GM23338 (cell line): ENCODE data around the gene CD2AP. TPM values are rescaled to one million over a fixed set of nuclear protein-coding genes. Genes with fewer than 3 reads are reported as not detected.
A peak's percentile ranks its signal among the peaks of the same experiment; 100 is the strongest.

Experiments used
- ATAC-seq: fragments of 200-7000 bp; cut with Tn5 transposase; 3 replicates; pipeline ENCODE4 v1.9.1; 2020
- DNase-seq: peaks from one replicate; pipeline ENCODE4 v3.0.0-alpha.2; 2015; ENCODE audit warnings: low spot score
- H2AFZ ChIP-seq: fragments of 200-600 bp; sonication (generic); 2 replicates; pipeline ENCODE4 v1.8.0; 2016; ENCODE audit warnings: antibody characterized with exemption, mild to moderate bottlenecking, moderate library complexity
- H3F3A ChIP-seq: fragments of 200-600 bp; sonication (generic); replicated peaks from 2 replicates; pipeline ENCODE4 v1.8.0; 2017; ENCODE audit warnings: antibody characterized with exemption, mixed run types, low read depth
- H3K27ac ChIP-seq: fragments of 200-600 bp; sonication (generic); 2 replicates; pipeline ENCODE4 v1.6.1; 2016; ENCODE audit warnings: low read depth
- H3K27me3 ChIP-seq: fragments of 200-600 bp; sonication (generic); 2 replicates; pipeline ENCODE4 v1.8.0; 2016; ENCODE audit warnings: mild to moderate bottlenecking, mixed run types, moderate library complexity; ENCODE audit not compliant: insufficient read depth
- H3K36me3 ChIP-seq: fragments of 200-600 bp; sonication (generic); 2 replicates; pipeline ENCODE4 v1.8.0; 2016; ENCODE audit warnings: mild to moderate bottlenecking; ENCODE audit not compliant: insufficient read depth
- H3K4me1 ChIP-seq: fragments of 200-600 bp; sonication (generic); 2 replicates; pipeline ENCODE4 v1.8.0; 2016; ENCODE audit warnings: mild to moderate bottlenecking, moderate library complexity; ENCODE audit not compliant: insufficient read depth
- H3K4me2 ChIP-seq: fragments of 200-600 bp; sonication (generic); 2 replicates; pipeline ENCODE4 v1.7.1; 2017; ENCODE audit warnings: mixed run types
- H3K4me3 ChIP-seq: fragments of 200-600 bp; sonication (generic); 2 replicates; pipeline ENCODE4 v1.6.1; 2016; ENCODE audit warnings: mixed run types
- H3K79me2 ChIP-seq: fragments of 200-600 bp; sonication (generic); replicated peaks from 2 replicates; pipeline ENCODE4 v1.8.0; 2017; ENCODE audit warnings: mild to moderate bottlenecking; ENCODE audit not compliant: insufficient read depth
- H3K9me2 ChIP-seq: fragments of 200-600 bp; sonication (generic); 2 replicates; pipeline ENCODE4 v1.8.0; 2017; ENCODE audit not compliant: insufficient read depth
- H4K20me1 ChIP-seq: fragments of 200-600 bp; sonication (generic); replicated peaks from 2 replicates; pipeline ENCODE4 v1.8.0; 2017; ENCODE audit warnings: mild to moderate bottlenecking; ENCODE audit not compliant: insufficient read depth
- H3K27ac Mint-ChIP-seq: 2 replicates; pipeline ENCODE4 v1.8.0; 2020; ENCODE audit warnings: inconsistent platforms, mild to moderate bottlenecking, moderate library complexity, mixed read lengths
- H3K27me3 Mint-ChIP-seq: 3 replicates; pipeline ENCODE4 v1.8.0; 2022; ENCODE audit warnings: low read depth, mild to moderate bottlenecking, moderate library complexity, mixed read lengths, inconsistent platforms; ENCODE audit not compliant: insufficient read depth, poor library complexity
- H3K36me3 Mint-ChIP-seq: 3 replicates; pipeline ENCODE4 v1.8.0; 2021; ENCODE audit warnings: low read depth, mild to moderate bottlenecking, inconsistent platforms, moderate library complexity, mixed read lengths
- H3K4me1 Mint-ChIP-seq: 3 replicates; pipeline ENCODE4 v1.8.0; 2020; ENCODE audit warnings: mild to moderate bottlenecking, inconsistent platforms, mixed read lengths
- H3K4me3 Mint-ChIP-seq: 3 replicates; pipeline ENCODE4 v1.8.0; 2021; ENCODE audit warnings: moderate library complexity, mild to moderate bottlenecking, inconsistent platforms, mixed read lengths
- H3K9me3 Mint-ChIP-seq: 3 replicates; pipeline ENCODE4 v1.8.0; 2020; ENCODE audit warnings: moderate library complexity, mild to moderate bottlenecking, inconsistent platforms, mixed read lengths
- CREB1 ChIP-seq: fragments of 250-450 bp; sonication (Bioruptor Pico); IDR thresholded peaks from 2 replicates; pipeline ENCODE4 v1.5.0; 2020; ENCODE audit warnings: low read depth, mild to moderate bottlenecking, moderate library complexity
- CTCF ChIP-seq, 2 experiments: fragments of 200-600 bp in 1 of 2; sonication (generic) in 1 of 2; conservative IDR thresholded peaks; 2 replicates each; pipeline versions ENCODE4 v1.5.1 to v1.6.1; 2016 to 2017; ENCODE audit warnings: antibody characterized with exemption in 2 of 2, low read depth in 2 of 2, mild to moderate bottlenecking in 2 of 2, moderate library complexity in 1 of 2
- ETS1 ChIP-seq: IDR thresholded peaks from 2 replicates; pipeline ENCODE4 v1.6.1; 2016; ENCODE audit warnings: antibody characterized with exemption
- EZH2 ChIP-seq: fragments of 200-600 bp; sonication (generic); IDR thresholded peaks from one replicate; pipeline ENCODE4 v1.8.0; 2017; ENCODE audit warnings: antibody characterized with exemption, mild to moderate bottlenecking, low read depth; ENCODE audit not compliant: unreplicated experiment
- POLR2AphosphoS5 ChIP-seq: IDR thresholded peaks from 2 replicates; pipeline ENCODE4 v1.6.1; 2016; ENCODE audit warnings: antibody characterized with exemption, low read depth
- REST ChIP-seq: IDR thresholded peaks from one replicate; pipeline ENCODE4 v1.6.1; 2018; ENCODE audit warnings: antibody characterized with exemption; ENCODE audit not compliant: unreplicated experiment
- STAT1 ChIP-seq: IDR thresholded peaks from one replicate; pipeline ENCODE4 v1.6.1; 2016; ENCODE audit warnings: antibody characterized with exemption; ENCODE audit not compliant: unreplicated experiment
- ZNF114 ChIP-seq: fragments of 250-450 bp; sonication (Bioruptor Pico); IDR thresholded peaks from 2 replicates; pipeline ENCODE4 v1.5.0; 2020; ENCODE audit warnings: mild to moderate bottlenecking, moderate library complexity
- ZNF331 ChIP-seq: fragments of 250-450 bp; sonication (Bioruptor Pico); IDR thresholded peaks from 2 replicates; pipeline ENCODE4 v1.5.0; 2020; ENCODE audit warnings: low read depth, mild to moderate bottlenecking, moderate library complexity
- polyA plus RNA-seq: library from polyadenylated mRNA; unstranded; fragments of >200 nt; fragmentation: Nextera tagmentation; extraction: Ambion mirVana; gene quantifications from 2 replicates; pipeline ENCODE4 v1.2.1, GENCODE V29; 2016
- total RNA-seq: library from RNA; depleted of rRNA; stranded (reverse); fragments of >200 nt; shearing (Covaris generic); gene quantifications from 2 replicates; pipeline ENCODE4 v1.2.3, GENCODE V29; 2014

Gene CD2AP
- total and polyA plus RNA-seq, 2 experiments from 2014 or later: 38.0 to 93.2 TPM

- Histone ChIP-seq H3K27ac (no peak overlapping the region), H3K4me3 (no peak overlapping the region), H3K36me3 (no peaks in the 10 kb centered on the region), H3K79me2 (peaks cover 100% of the 10 kb centered on the region), H3K9me2 (no peaks in the 10 kb centered on the region), H3K4me2 (peak overlapping the region; percentile 54; the same call in 1 of the 2 replicates), H4K20me1 (peaks cover 44% of the 10 kb centered on the region), H3F3A (no peaks in the 10 kb centered on the region), H2AFZ (no peak overlapping the region), H3K27me3 (no peaks in the 10 kb centered on the region), H3K4me1 (peaks cover 46% of the 10 kb centered on the region)
- peaks cover 1% of the 10 kb centered on the region for H3K27me3 Mint-ChIP-seq
- peaks cover under 1% of the 10 kb centered on the region; the same call in 1 of the 3 replicates for H3K36me3 Mint-ChIP-seq
- no peak for DNase-seq
- TF ChIP-seq CTCF (conservative IDR thresholded peaks at IDR 0.05; ENCODE audit: low read depth in 2 of 2) (no peak), ETS1 (no peak), REST (no peak), STAT1 (no peak), CREB1 (CRISPR knock-in tag) (no peak), ZNF331 (CRISPR knock-in tag) (no peak), ZNF114 (CRISPR knock-in tag) (no peak)
- H3K27ac Mint-ChIP-seq: peak overlapping the region; percentile 50
- H3K4me1 Mint-ChIP-seq: peaks cover 56% of the 10 kb centered on the region
- ATAC-seq: no peak
- no peak overlapping the region for H3K4me3 Mint-ChIP-seq
- H3K9me3 Mint-ChIP-seq: no peaks in the 10 kb centered on the region
These were observed 5.9 kb downstream of the CD2AP start for GRCh38 chr6:47483516-47483852.

- Histone ChIP-seq H3K36me3 (no peaks in the 10 kb centered on the region), H3K4me1 (peaks cover 46% of the 10 kb centered on the region), H3K79me2 (peaks cover 100% of the 10 kb centered on the region), H4K20me1 (peaks cover 44% of the 10 kb centered on the region), H3F3A (no peaks in the 10 kb centered on the region), H3K4me3 (no peak overlapping the region), H3K27ac (no peak overlapping the region), H3K4me2 (peak overlapping the region; percentile 54; the same call in 1 of the 2 replicates), H2AFZ (no peak overlapping the region), H3K27me3 (no peaks in the 10 kb centered on the region), H3K9me2 (no peaks in the 10 kb centered on the region)
- Mint-ChIP-seq H3K27me3 (peaks cover 1% of the 10 kb centered on the region), H3K36me3 (no peaks in the 10 kb centered on the region), H3K9me3 (no peaks in the 10 kb centered on the region), H3K4me3 (no peak overlapping the region), H3K27ac (peak overlapping the region; percentile 38), H3K4me1 (peaks cover 56% of the 10 kb centered on the region)
- DNase-seq (no peak), ATAC-seq (no peak)
- TF ChIP-seq ZNF114 (CRISPR knock-in tag): no peak
- no peak for TF ChIP-seq STAT1
- TF ChIP-seq ZNF331 (CRISPR knock-in tag): no peak
- TF ChIP-seq POLR2AphosphoS5: no peak
- TF ChIP-seq EZH2: no peak
These were observed 6.4 kb downstream of the CD2AP start for GRCh38 chr6:47483853-47484546.
